ENCODE measurements around the gene MUC5AC. TPM values are rescaled to one million over a fixed set of nuclear protein-coding genes. Genes with fewer than 3 reads are reported as not detected.

MUC5AC gene
- total RNA-seq, 4 donors from 2014 or later, result under 0.01 TPM; not detected in 1

DNA sequence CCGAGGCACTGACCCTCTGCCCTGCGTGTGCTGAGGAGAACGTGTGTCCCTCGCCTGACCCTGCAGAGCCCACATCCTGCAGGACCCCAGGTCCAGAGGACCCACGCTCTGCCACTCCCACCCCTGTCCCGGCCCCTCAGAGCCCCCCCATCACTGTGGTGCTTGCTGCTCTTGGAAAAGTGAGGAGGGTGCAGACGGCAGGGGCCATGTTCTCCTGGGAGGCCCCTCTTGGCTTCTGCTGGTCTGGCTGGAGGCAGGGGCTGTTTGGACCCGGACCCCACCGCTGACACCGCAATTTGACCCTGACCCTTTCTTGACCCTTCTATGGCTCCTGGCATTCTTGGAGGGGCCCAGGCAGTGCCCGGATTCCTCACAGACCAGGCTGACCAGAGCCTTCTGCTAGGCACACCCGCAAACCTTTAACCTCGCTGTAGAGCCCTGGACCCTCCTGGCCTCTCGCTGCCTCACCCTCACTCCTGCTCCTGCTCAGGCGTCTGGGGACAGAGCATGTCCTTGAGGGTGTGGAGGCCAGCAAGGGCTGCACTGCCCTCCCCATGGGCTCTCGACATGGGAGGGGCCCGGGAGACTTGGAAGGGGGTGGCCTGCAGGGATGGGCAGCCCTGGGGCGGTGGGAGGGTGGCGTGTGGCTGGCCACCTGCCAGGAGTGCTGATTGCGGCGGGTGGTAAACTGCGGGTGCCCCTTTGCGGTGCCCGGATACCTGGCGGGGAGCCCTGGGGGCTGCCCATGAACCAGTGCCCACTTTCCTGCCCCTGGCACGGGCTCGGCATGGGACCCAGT, 37.0 kb upstream of the MUC5AC start:
- H3K36me3 ChIP-seq, result no peaks in the 10 kb centered on the region
- intact Hi-C loops (cut with DNase I), result no loop called here
- WGBS, result 64% methylated on average over 9 of the region's 27 CpGs
- H3K4me3 ChIP-seq, result no peak overlapping the region
- H3K4me1 ChIP-seq, result no peaks in the 10 kb centered on the region
- no peak overlapping the region for H3K27ac ChIP-seq (replicated peaks in 1 of 4)
- H3K9me3 ChIP-seq, result no peaks in the 10 kb centered on the region
- TF ChIP-seq EP300 (IDR thresholded peaks at IDR 0.05), result no peak
- TF ChIP-seq, protein P1, sequence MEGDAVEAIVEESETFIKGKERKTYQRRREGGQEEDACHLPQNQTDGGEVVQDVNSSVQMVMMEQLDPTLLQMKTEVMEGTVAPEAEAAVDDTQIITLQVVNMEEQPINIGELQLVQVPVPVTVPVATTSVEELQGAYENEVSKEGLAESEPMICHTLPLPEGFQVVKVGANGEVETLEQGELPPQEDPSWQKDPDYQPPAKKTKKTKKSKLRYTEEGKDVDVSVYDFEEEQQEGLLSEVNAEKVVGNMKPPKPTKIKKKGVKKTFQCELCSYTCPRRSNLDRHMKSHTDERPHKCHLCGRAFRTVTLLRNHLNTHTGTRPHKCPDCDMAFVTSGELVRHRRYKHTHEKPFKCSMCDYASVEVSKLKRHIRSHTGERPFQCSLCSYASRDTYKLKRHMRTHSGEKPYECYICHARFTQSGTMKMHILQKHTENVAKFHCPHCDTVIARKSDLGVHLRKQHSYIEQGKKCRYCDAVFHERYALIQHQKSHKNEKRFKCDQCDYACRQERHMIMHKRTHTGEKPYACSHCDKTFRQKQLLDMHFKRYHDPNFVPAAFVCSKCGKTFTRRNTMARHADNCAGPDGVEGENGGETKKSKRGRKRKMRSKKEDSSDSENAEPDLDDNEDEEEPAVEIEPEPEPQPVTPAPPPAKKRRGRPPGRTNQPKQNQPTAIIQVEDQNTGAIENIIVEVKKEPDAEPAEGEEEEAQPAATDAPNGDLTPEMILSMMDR (IDR thresholded peaks at IDR 0.05), result no peak
- no peak for TF ChIP-seq POLR2A (IDR thresholded peaks at IDR 0.05; ENCODE audit: low read depth)
- no peak for TF ChIP-seq POLR2AphosphoS5 (IDR thresholded peaks at IDR 0.05)
- no peak for DNase-seq (ENCODE audit: extremely low spot score)
- H3K27me3 ChIP-seq, result peaks cover 0 to 68% (median 2%) of the 10 kb centered on the region in 4 donors

DNA sequence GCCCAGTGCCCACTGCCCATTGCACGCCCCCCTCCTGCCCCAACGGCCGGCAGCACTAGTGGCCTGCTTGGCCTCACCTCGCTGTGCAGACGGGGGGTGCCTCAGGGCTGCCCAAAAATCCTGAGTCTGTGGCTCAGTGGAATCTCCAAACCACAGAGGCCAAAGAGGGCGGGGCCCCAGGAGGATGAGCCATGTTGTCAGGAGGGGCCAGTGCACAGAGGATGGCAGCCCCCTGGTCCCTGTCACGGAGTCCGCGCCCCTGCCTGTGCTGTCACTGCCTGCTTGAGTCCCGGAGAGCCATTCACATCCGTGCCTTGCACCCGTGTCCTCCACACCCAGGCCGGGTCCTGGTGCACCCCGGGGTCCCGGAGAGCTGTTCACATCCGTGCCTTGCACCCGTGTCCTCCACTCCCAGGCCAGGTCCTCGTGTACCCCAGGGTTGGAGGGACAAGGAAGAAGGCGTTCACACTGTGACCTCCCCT, 36.4 kb upstream of the MUC5AC start:
- no peak for DNase-seq (ENCODE audit: extremely low spot score)

DNA sequence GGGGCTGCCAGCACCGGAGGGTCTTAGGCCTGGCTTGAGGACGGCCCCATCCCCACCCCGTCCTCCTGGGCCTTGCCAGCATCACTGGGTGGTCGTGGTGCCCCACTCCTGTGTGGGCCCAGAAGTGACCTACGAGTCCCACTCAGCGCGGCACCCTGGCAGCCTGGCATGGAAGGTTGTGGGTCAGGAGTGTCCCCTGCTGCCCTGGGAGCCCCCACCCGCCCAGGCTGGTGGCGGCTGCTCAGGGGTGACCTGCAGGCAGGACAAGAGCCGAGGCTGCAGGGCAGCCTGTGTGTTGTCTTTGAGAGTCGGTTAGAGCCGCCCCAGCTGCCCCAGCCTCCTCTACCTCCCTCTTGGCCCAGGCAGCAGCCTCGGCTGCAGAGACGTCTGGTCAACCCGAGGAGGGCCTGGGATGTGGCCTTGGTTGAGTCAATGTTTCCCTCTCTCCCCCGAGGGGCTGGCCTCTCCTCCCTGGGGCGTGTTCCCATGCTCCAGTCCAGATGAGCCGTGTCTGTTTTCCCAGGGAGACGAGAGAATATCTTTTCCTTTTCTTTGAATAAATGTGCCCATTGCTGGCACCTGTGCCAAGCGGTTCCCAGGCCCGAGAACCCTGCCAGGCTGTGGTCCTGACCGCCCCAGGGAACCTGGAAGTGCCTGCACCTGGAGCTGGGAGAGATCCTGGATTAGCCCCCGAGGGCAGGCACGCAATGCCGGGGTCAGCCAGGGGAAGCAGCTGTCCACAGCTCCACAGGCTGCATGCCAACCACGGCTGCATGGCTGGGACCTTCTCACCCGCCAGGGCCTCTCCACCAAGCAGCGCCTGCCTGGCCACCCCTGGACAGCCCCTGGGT, 35.7 kb upstream of the MUC5AC start:
- no peak for DNase-seq (ENCODE audit: extremely low spot score)
- Histone ChIP-seq H3K27ac (replicated peaks in 1 of 4) (no peak overlapping the region), H3K4me3 (no peak overlapping the region), H3K27me3 (peaks cover 0 to 71% (median 2%) of the 10 kb centered on the region in 4 donors), H3K36me3 (no peaks in the 10 kb centered on the region), H3K4me1 (no peaks in the 10 kb centered on the region), H3K9me3 (no peaks in the 10 kb centered on the region)
- intact Hi-C loops (cut with DNase I), result no loop called here
- 70% methylated on average over 4 of the region's 28 CpGs for WGBS
- TF ChIP-seq, protein P1 (IDR thresholded peaks at IDR 0.05), result no peak
- no peak for TF ChIP-seq POLR2AphosphoS5 (IDR thresholded peaks at IDR 0.05)

More for the DNA sequence above, 36.4 kb upstream of the MUC5AC start:
- Histone ChIP-seq H3K4me1 (no peaks in the 10 kb centered on the region), H3K36me3 (no peaks in the 10 kb centered on the region), H3K27ac (replicated peaks in 1 of 4) (no peak overlapping the region), H3K27me3 (peaks cover 0 to 68% (median 2%) of the 10 kb centered on the region in 4 donors), H3K9me3 (no peaks in the 10 kb centered on the region), H3K4me3 (no peak overlapping the region)
- WGBS, result 90% methylated on average over 5 of the region's 19 CpGs
- TF ChIP-seq, protein P1 (IDR thresholded peaks at IDR 0.05), result no peak
- no peak for TF ChIP-seq EP300 (IDR thresholded peaks at IDR 0.05)
- no peak for TF ChIP-seq POLR2A (IDR thresholded peaks at IDR 0.05; ENCODE audit: low read depth)
- TF ChIP-seq POLR2AphosphoS5 (IDR thresholded peaks at IDR 0.05), result no peak
- intact Hi-C loops (cut with DNase I), result no loop called here

DNA sequence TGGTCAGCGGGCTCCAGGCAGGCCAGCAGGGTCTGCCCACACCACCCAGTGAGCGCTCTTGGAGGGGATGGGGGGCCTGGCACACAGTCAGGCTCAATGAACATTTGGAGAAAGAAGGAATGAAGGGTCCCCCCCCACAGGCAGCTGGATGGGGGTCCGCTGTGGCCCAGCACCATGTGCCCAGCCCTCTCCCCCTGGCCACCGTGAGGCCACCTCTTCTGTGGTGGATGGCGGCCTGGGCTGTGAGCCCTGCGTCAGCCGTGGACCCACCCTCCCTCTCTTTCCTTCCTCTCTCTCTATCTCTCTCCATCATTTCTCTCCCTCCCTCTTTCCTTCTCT, 35.1 kb upstream of the MUC5AC start:
- peaks cover 0 to 74% (median 2%) of the 10 kb centered on the region in 4 donors for H3K27me3 ChIP-seq
- H3K27ac ChIP-seq (replicated peaks in 1 of 4), result no peak overlapping the region
- 74% methylated on average over 7 of the region's 7 CpGs for WGBS
- no peaks in the 10 kb centered on the region for H3K36me3 ChIP-seq
- intact Hi-C loops (cut with DNase I), result no loop called here
- no peak for DNase-seq (ENCODE audit: extremely low spot score)
- no peaks in the 10 kb centered on the region for H3K9me3 ChIP-seq
- H3K4me3 ChIP-seq, result no peak overlapping the region
- TF ChIP-seq POLR2AphosphoS5 (IDR thresholded peaks at IDR 0.05), result no peak
- no peak for TF ChIP-seq EP300 (IDR thresholded peaks at IDR 0.05)
- TF ChIP-seq, protein P1 (IDR thresholded peaks at IDR 0.05), result no peak
- TF ChIP-seq POLR2A (IDR thresholded peaks at IDR 0.05; ENCODE audit: low read depth), result no peak
- no peaks in the 10 kb centered on the region for H3K4me1 ChIP-seq
